HL-60/S4 (cell line): Measurements from ENCODE around the gene NME7.
"Not testable (repeated sequence)": the region's sequence is repeated elsewhere in the genome, so short reads cannot be mapped to it uniquely, and the experiment has no call there.

Source experiments
- in situ Hi-C: fragments of 300-500 bp; cut with MboI; formaldehyde crosslinking; loops from 2 replicates; pipeline ENCODE4 v1.14.3; 2022; ENCODE audit warnings: low sequenced_read_pairs

The NME7 gene

DNA sequence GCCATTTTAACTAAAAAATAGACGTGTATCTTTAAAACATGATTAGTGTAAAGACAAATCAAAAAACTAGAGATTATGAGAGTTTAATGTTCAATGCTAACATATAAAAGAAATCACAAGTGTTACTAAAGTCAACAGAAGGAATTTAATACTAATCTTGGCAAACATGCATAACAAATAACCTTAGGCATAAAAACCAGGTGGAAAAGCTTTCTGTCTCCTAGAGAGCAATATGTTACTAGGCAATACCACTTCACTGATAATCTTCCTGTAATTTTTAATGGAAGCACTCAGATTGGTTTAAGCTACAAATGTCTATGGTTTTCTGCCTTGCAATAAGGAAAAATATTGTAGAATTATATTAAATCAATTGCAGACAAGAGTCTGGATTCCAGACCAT lies 121.9 kb downstream of the NME7 start:
- in situ Hi-C loops: no loop called here

- in situ Hi-C loops: no loop called here
These were observed 127.0 kb downstream of the NME7 start for GRCh38 chr1:169240449-169241232.

GRCh38 chr1:169236880-169237279 lies 130.7 kb downstream of the NME7 start:
- in situ Hi-C loops: no loop called here

- in situ Hi-C loops: no loop called here
These were observed 131.5 kb downstream of the NME7 start for GRCh38 chr1:169236143-169236542.

- in situ Hi-C loops: no loop called here
These were observed 132.0 kb downstream of the NME7 start for GRCh38 chr1:169235568-169235967.

DNA sequence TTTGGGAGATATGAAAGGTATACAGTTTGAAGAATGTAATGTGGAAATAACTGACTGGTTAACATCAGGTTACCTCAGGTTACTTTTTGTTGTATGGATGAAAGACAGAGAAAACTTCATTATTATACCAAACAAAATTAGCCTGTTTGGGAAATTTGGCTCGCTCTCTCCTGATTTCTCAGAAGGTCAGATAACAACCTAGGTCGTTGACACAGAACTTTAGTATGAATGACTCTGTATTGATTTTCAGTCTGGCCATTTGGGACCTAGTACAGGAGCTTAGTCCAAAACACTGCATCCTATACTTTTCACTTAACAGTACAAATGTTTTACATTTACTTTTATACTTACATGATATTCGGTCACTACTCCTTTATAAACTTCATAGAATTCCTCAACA lies 132.8 kb downstream of the NME7 start:
- in situ Hi-C loops: no loop called here

DNA sequence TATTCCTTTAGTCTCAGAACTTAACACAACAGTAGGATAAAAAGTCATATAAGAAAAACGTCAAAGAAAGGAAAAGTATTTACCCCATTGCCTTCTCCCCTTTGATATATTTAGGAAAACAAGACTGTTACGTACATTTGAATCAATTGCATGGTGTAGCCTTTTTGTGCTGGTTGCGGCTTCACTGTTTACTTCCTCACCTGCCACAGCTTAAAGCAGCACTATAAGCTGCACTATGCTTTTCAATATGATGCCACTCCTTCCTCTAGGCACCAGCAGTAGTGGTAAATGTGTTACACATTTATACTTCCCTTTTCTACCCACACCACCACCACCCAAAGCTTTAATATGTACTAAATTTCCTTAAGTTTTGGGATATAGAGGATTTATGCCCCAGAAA lies 150.0 kb downstream of the NME7 start:
- in situ Hi-C loops: no loop called here

- in situ Hi-C loops: no loop called here
These were observed 153.0 kb downstream of the NME7 start for GRCh38 chr1:169214598-169214997.

GRCh38 chr1:169212088-169212487 lies 155.5 kb downstream of the NME7 start:
- in situ Hi-C loops: no loop called here

DNA sequence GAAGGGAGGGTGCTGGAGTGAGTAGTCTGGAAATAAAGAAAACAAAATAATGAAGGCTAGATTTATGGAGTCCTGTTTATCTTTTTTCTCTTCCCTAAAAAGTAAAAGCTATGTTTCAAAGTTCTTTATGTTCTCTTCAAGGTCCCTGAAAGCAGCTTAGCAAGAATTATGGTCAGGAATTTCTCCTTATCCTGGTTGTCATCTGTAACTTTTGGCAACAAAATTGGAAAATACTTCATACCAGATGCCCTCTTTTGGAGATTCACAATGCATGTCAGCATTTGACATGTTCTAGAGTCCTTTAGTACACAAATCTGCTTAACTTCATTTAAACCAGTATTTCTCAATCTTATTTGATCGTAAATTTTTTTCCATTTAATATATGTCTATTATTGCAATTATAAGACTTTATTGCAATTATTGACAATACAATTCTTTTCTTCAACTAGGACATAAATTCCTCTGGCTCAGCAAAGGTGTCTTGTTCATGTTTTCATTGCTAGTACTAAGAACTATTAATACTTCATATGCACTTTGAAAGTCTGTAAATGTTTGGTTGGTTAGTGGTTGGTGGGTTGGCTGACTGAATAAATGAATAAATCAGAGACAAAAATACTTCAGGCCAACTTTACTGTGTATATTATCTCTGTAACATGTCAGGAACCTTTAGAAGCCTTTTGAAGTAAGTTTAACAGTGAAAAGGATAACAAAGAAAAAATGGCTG lies 159.6 kb downstream of the NME7 start:
- in situ Hi-C loops: no loop called here

DNA sequence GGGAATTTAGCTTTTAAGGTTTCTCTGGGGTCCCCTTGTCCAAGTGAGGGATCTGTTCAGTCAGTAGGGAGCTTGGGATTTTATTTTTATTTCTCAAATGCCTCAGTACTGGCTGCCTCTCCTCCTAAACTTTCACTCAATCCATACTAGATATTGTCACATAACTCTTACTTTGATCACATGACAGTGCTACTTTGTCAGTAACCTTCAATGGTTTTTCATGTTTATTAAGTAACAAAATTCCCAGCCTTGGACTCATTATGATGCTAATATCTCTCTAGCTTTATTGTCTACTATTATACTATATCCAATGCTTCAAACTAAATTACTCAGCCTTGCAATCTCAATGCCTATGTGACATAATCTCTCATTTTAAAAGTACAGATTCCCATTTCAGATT lies 163.4 kb downstream of the NME7 start:
- in situ Hi-C loops: no loop called here

DNA sequence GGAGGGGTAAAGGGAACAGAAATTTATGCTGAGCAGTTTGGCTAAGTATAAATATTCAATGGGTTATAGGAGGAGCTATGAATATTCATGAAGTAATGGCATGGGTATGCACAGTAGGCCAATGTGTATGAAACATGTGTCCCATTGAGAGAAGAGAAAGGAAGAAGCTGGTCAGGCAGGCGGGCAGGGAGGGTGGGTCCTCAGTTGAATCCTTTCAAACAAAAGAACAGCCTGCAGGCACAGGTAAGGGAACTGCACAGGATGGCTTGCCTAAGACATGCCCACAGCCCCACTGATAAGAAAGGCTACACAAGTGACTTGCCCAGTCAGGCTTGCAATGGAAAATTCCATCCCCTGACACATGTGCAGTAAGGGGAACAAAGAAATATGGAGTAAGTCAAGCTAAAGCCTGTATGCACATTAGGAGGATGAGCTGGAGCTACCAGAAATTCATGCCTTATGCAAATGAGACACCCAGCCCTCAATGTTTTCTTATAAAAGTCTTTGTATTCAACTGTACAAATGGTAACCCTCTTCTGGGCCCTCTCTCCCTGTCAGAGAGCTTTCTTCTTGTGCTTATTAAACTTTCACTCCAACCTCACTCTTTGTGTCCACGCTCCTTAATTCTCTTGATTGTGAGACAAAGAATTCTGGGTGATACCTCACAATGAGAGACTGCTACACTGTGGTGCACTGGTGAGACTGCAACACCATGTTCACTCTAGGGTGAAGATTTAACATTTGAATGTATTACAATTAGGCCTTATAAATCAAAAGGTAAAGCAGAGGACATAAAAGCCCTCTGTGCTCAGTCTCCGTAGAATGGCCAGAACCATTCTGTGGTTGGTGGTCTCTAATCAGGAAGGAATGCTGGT lies 164.6 kb downstream of the NME7 start:
- in situ Hi-C loops: no loop called here

DNA sequence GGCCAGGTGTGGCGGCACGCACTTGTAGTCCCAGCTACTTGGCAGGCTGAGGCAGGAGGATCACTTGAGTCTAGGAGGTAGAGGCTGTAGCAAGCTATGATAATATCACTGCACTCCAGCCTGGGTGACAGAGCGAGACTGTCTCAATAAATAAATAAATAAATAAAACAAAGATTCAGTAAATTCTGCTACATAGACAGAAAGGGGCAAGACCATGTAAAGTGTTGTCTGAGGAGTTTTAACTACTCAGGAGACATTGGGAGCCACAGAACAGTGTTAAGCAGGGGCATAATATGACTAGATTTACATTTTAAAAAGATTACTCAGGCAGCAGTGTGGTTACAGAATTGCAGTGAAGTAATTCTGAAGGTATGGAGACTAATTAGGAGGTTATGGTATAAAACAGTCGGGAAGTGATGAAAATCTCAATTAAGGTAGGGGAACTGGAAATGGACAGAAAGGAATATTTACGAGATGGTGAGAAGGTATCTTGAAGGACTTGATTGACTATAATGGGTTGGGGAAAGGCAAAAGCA lies 166.4 kb downstream of the NME7 start:
- in situ Hi-C loops: no loop called here

DNA sequence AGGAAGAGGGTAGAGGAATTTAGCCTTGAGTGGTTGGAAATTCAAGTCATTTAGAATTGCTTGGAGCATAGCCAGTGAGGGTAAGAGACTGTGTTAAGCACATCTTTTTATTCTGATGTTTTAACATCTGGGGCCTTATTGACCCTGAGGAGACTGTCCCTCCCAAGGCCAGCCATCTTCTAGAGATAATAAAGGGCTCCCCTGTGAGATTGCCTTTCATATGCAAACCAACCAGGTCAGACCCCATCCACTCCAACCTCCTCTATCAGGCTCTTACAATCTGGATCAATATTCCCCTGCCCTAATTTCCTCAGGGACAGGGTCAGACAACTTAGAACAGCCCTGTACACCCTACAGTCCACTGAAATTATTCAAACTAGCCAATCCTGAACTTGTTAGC lies 167.3 kb downstream of the NME7 start:
- in situ Hi-C loops: no loop called here

GRCh38 chr1:169196581-169196980 lies 171.0 kb downstream of the NME7 start:
- in situ Hi-C loops: no loop called here

DNA sequence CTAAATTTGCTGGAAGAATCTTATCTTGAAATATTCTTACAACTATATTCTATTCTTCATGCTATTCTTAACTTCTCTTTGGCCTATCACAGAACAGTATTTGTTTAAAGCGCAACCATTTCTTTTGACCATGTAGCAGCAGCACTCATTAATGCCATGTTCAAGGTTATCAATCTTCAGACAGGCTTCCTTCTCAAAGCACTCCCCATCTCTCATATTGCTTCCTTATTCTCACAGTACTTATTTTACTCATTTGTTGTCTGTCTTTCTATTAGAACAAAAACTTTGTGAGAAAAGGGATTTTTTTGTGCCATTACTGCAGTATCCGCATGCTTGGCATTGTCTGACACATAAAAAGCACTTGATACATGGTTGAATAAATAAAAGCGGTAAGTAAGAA lies 171.4 kb downstream of the NME7 start:
- in situ Hi-C loops: no loop called here

DNA sequence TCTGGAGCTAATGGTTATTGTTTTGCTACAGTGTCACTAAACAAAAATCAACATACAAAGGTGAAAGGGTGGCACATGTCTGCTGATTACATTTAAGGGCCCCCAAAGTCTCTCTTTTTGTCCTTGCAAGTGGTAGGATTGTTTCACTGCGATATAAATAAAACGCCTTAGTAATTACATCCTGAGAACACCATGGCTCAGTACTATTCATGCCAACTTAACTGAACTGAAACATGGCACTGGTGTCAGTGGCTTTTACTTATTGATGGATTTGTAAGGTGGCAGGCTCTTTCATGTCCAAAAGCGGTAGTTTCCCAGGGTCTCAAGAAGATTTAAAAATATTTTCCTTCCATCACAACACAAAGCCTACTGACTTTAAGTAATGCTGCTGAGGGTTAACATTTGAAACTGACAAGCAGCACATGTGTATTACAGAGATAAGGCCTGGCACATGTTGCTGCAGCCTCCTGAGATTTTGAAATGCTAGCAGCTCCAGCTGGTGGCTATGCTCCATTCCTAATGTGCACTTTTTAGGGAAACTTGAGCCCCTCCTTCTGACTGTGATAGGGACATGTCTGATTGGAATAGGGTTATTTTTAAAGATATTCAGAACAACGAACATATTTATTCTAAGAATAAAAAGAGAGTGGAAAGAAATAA lies 174.3 kb downstream of the NME7 start:
- in situ Hi-C loops: no loop called here

DNA sequence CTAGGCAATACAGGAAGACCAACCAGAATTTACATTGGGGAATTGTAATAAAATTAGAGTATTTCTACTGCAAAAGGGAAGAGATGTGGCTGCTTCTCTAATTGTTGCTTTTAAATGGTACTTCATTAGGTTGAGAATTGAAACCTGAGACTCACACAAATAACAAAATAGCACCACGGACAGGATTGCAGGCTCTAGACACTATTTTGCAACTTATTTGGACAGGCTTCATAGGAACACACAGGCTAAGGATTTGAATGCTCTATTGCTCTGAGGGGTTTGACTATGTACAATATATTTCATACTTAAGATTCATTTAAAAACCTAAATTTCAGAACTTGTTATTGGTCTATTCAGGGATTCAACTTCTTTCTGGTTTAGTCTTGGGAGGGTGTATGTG lies 181.5 kb downstream of the NME7 start:
- in situ Hi-C loops: no loop called here

GRCh38 chr1:169184812-169185211 lies 182.8 kb downstream of the NME7 start:
- in situ Hi-C loops: no loop called here

- in situ Hi-C loops: no loop called here
These were observed 187.4 kb downstream of the NME7 start for GRCh38 chr1:169180174-169180573.

DNA sequence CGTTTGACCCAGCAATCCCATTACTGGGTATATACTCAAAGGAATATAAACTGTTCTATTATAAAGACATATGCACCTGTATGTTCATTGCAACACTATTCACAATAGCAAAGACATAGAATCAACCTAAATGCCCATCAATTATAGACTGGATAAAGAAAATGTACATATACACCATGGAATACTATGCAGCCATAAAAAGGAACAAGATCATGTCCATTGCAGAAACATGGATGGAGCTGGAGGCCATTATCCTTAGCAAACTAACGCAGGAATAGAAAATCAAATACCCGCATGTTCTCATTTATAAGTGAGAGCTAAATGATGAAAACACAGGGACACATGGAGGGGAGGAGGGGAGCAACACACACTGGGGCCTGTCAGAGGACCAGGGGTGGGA lies 188.2 kb downstream of the NME7 start:
- in situ Hi-C loops: not testable (repeated sequence)
